ENCODE measurements around the gene ARAP1. TPM values are rescaled to one million over a fixed set of nuclear protein-coding genes. Genes with fewer than 3 reads are reported as not detected.

Gene ARAP1
- polyA plus RNA-seq, 1 donor from 2014 or later = 3.5 TPM

DNA sequence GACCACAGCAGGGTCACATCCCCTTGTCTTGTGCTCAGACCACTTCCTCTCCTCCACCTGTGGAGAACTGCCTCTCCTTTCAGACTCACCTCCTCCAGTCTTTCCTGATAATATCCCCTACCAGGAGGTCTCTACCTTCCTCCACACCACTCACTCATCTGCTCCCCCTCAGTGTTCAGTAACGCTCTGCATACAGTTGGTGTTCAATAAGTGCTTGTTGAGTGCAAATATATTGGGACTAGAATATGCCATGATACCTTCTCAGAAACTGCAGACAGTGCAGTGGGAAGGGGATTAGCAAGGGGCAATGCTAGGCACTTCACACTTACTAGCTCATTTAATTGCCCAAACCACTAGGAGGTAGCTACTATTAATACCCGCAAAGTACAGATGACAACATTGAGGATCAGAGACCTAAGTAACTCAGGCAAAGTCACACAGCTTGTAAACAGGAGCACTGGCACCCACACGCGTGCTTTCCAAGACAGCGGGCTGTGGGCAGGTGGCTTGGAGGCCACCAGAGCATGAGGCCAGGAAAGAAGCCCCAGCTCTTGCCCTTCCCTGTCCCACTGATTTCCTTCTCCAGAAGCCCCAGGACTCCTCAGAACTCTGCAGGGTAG lies 69.9 kb downstream of the ARAP1 start:
- no peaks in the 10 kb centered on the region for H4K20me1 ChIP-seq (ENCODE audit: insufficient read depth)
- H3K27ac ChIP-seq (ENCODE audit: low read length) = no peak overlapping the region
- no peaks in the 10 kb centered on the region for H3K36me3 ChIP-seq (ENCODE audit: insufficient read depth, low read length)
- H3F3A ChIP-seq (ENCODE audit: insufficient read depth, low read length, poor library complexity, severe bottlenecking) = no peaks in the 10 kb centered on the region
- no peaks in the 10 kb centered on the region for H3K9me3 ChIP-seq (ENCODE audit: low read length)
- H3K9ac ChIP-seq (ENCODE audit: low read length) = no peak overlapping the region
- H3K79me2 ChIP-seq (replicated peaks; ENCODE audit: insufficient read depth, low read length) = no peaks in the 10 kb centered on the region
- H3K9me2 ChIP-seq (ENCODE audit: insufficient read depth, low read length) = no peaks in the 10 kb centered on the region
- peaks cover 11% of the 10 kb centered on the region for H3K27me3 ChIP-seq (ENCODE audit: insufficient read depth, low read depth, low read length)
- H3K4me3 ChIP-seq (ENCODE audit: low read length) = no peak overlapping the region
- no peak overlapping the region for H3K4me2 ChIP-seq (ENCODE audit: low read length)
- H2AFZ ChIP-seq (ENCODE audit: low read depth, low read length) = no peak overlapping the region
- no peak for TF ChIP-seq RAD21 (conservative IDR thresholded peaks at IDR 0.05)
- TF ChIP-seq POLR2AphosphoS5 (IDR thresholded peaks at IDR 0.05) = no peak
- TF ChIP-seq EZH2 (IDR thresholded peaks at IDR 0.05; ENCODE audit: borderline replicate concordance, insufficient read depth, low read length, poor library complexity, severe bottlenecking) = no peak
- TF ChIP-seq MXI1 (conservative IDR thresholded peaks at IDR 0.05; ENCODE audit: poor library complexity, severe bottlenecking) = no peak
- no peak for TF ChIP-seq TAF1 (IDR thresholded peaks at IDR 0.05; ENCODE audit: low read depth)
- TF ChIP-seq SMC3 (conservative IDR thresholded peaks at IDR 0.05; ENCODE audit: poor library complexity) = no peak
- TF ChIP-seq, protein P1, sequence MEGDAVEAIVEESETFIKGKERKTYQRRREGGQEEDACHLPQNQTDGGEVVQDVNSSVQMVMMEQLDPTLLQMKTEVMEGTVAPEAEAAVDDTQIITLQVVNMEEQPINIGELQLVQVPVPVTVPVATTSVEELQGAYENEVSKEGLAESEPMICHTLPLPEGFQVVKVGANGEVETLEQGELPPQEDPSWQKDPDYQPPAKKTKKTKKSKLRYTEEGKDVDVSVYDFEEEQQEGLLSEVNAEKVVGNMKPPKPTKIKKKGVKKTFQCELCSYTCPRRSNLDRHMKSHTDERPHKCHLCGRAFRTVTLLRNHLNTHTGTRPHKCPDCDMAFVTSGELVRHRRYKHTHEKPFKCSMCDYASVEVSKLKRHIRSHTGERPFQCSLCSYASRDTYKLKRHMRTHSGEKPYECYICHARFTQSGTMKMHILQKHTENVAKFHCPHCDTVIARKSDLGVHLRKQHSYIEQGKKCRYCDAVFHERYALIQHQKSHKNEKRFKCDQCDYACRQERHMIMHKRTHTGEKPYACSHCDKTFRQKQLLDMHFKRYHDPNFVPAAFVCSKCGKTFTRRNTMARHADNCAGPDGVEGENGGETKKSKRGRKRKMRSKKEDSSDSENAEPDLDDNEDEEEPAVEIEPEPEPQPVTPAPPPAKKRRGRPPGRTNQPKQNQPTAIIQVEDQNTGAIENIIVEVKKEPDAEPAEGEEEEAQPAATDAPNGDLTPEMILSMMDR (IDR thresholded peaks at IDR 0.05; ENCODE audit: poor library complexity, severe bottlenecking) = no peak
- TF ChIP-seq, protein P2, sequence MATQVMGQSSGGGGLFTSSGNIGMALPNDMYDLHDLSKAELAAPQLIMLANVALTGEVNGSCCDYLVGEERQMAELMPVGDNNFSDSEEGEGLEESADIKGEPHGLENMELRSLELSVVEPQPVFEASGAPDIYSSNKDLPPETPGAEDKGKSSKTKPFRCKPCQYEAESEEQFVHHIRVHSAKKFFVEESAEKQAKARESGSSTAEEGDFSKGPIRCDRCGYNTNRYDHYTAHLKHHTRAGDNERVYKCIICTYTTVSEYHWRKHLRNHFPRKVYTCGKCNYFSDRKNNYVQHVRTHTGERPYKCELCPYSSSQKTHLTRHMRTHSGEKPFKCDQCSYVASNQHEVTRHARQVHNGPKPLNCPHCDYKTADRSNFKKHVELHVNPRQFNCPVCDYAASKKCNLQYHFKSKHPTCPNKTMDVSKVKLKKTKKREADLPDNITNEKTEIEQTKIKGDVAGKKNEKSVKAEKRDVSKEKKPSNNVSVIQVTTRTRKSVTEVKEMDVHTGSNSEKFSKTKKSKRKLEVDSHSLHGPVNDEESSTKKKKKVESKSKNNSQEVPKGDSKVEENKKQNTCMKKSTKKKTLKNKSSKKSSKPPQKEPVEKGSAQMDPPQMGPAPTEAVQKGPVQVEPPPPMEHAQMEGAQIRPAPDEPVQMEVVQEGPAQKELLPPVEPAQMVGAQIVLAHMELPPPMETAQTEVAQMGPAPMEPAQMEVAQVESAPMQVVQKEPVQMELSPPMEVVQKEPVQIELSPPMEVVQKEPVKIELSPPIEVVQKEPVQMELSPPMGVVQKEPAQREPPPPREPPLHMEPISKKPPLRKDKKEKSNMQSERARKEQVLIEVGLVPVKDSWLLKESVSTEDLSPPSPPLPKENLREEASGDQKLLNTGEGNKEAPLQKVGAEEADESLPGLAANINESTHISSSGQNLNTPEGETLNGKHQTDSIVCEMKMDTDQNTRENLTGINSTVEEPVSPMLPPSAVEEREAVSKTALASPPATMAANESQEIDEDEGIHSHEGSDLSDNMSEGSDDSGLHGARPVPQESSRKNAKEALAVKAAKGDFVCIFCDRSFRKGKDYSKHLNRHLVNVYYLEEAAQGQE (IDR thresholded peaks at IDR 0.05; ENCODE audit: borderline replicate concordance) = no peak
- no peak for TF ChIP-seq EP300 (conservative IDR thresholded peaks at IDR 0.05; ENCODE audit: poor library complexity, severe bottlenecking)

DNA sequence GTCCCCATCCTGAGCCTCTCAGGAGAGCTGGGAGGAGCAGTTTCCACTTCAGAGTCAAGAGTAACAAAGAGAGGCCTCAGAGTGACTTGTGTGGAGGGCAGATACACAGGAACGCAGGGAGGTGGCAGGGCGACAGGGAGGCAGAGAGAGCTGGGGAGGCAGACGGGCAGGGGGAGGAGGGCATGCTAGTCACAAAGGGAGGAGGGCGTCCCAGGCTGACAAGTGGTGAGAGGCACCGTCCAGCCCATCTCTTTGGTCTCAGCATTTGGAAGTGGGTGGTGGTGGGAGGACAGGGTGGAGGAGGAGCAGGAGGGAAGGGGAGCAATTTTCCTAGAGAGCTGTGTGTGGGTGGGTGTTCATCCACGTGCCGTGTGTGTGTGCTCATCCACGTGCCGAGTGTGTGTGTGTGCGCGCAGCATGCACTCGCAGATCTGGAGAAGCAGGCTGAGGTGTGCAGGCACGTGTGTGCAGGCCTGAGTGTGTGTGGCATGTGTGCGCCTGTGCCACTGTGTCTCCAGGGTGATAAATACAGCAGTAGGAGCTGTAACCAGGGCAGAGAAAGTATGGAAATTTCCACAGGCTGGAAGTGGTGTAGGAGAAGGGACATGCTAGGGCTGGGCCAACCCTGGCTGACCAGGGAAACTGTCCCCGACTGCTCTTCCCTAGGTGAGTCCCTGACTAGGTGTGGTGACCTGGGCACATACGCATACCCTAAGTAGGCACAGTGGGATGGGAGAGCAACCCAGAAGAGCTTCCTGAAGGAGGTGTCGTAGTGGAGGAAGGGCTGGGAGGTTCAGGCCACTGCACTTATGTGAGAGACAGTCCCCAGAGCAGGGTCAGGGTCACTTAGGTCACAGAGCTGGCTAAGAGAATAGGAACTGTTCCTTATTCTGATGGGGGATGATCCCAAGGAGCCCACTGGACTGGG lies 70.7 kb downstream of the ARAP1 start:
- H3K79me2 ChIP-seq (replicated peaks; ENCODE audit: insufficient read depth, low read length) = no peaks in the 10 kb centered on the region
- no peak overlapping the region for H3K4me2 ChIP-seq (ENCODE audit: low read length)
- H3K9ac ChIP-seq (ENCODE audit: low read length) = no peak overlapping the region
- no peaks in the 10 kb centered on the region for H3K9me3 ChIP-seq (ENCODE audit: low read length)
- H3K27me3 ChIP-seq (ENCODE audit: insufficient read depth, low read depth, low read length) = peaks cover 20% of the 10 kb centered on the region
- no peaks in the 10 kb centered on the region for H3K9me2 ChIP-seq (ENCODE audit: insufficient read depth, low read length)
- H3F3A ChIP-seq (ENCODE audit: insufficient read depth, low read length, poor library complexity, severe bottlenecking) = no peaks in the 10 kb centered on the region
- H3K36me3 ChIP-seq (ENCODE audit: insufficient read depth, low read length) = no peaks in the 10 kb centered on the region
- no peak for TF ChIP-seq TAF1 (IDR thresholded peaks at IDR 0.05; ENCODE audit: low read depth)
- TF ChIP-seq RAD21 (conservative IDR thresholded peaks at IDR 0.05) = no peak
- no peak for TF ChIP-seq MXI1 (conservative IDR thresholded peaks at IDR 0.05; ENCODE audit: poor library complexity, severe bottlenecking)
- TF ChIP-seq, protein P2 (IDR thresholded peaks at IDR 0.05; ENCODE audit: borderline replicate concordance) = no peak
- TF ChIP-seq SMC3 (conservative IDR thresholded peaks at IDR 0.05; ENCODE audit: poor library complexity) = no peak
- H3K4me3 ChIP-seq (ENCODE audit: low read length) = no peak overlapping the region
- no peaks in the 10 kb centered on the region for H4K20me1 ChIP-seq (ENCODE audit: insufficient read depth)
- H2AFZ ChIP-seq (ENCODE audit: low read depth, low read length) = no peak overlapping the region
- no peak overlapping the region for H3K27ac ChIP-seq (ENCODE audit: low read length)

Data from neural cell (in vitro differentiated cells).